Activated CD4-positive, alpha-beta T cell treated with anti-CD3 and anti-CD28 coated beads, Interleukin-2, amount 50 U/mL, for 1 hour (primary cell): ENCODE data around the gene SMPD2.

ENCODE experiments used
- DNase-seq: peaks from one replicate; pipeline ENCODE4 v3.0.0-alpha.2; 2020

Gene SMPD2

DNA sequence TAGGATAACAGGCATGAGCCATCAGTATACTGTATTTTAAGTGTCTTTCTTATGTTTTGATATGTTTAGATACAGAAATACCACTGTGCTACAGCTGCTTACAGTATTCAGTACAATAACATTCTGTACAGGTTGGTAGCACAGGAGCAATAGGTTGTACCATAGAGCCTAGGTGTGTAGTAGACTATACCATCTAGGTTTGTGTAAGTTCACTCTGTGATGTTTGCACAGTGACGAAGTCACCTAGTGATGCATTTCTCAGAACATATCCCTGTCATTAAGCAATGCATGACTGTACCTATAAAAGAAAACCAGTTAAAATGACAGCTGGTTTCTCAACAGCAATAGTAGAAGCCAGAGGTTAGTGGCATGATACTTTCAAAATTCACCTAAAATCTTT lies 45.5 kb downstream of the SMPD2 start:
- no peak for DNase-seq

DNA sequence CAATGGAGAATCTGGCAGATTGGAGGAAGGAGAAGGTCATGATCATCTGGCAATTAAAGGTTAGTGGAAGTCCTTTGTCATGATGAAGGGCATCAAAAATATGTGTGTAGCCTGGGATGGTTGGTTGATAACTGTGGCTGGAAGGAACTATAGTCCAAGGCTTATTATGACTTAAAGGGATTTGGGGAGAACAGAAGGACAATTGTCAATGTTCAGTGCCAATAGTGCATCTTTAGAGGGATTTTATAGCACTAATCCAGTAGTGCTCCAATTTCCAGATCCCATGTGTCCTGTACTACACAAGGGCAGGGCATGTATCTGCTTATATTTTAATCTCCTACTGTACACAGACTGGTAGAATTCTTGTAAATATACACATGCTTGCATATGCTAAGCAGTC lies 47.5 kb downstream of the SMPD2 start:
- no peak for DNase-seq

DNA sequence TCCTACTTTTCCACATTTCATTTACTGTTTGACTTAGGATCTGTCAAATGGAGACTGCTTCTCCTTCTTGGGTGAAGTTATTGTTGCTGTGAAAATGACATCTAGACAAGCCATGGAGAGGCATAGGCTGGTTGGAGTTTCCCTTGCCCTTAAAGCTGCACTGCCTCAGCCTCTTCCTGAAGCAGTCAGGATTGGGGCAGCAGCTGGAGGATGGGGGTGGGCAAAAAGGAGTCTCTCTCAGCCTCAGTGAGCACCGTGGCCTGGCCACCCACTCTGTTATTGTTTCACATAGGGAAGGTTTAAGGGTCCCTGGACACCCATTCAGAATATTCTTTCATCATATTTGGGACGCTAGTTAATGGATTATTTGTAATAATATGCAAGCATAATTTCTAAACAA lies 50.2 kb downstream of the SMPD2 start:
- no peak for DNase-seq

DNA sequence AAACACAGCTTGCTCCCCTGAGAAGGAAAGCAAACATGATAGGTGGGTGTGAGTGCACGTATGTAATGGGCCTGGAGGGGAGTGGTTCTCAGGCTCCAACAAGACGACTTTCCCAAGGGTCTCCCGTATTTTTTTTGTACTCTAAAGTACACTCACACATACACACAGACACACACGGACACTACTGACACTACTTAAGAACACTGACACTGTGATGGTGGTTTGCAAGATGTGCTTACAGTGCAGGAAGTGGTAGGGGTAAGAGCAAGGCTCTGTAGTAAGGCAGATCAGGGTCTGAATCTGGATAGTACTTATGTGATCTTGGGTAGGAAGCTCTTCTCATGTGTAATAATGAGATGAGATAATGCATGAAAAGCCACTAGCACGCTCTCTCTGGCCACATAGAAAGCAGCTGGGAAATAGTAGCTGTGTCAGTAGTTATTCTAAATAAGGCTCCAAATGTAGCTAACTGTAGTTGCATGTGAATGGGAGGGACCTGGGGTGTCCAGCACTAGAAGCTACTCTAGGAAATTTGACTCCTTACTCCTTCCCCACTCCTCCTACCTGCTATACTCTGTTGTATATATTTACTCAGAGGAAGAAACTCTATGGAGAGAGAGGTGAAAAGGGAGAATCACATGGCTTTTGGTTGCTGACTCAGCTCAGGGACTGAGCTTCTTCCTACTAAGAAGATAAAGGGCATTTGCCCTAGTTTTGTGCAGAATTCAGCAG lies 50.8 kb downstream of the SMPD2 start:
- no peak for DNase-seq
